ENCODE measurements around the gene CCDC158.

Gene CCDC158

DNA sequence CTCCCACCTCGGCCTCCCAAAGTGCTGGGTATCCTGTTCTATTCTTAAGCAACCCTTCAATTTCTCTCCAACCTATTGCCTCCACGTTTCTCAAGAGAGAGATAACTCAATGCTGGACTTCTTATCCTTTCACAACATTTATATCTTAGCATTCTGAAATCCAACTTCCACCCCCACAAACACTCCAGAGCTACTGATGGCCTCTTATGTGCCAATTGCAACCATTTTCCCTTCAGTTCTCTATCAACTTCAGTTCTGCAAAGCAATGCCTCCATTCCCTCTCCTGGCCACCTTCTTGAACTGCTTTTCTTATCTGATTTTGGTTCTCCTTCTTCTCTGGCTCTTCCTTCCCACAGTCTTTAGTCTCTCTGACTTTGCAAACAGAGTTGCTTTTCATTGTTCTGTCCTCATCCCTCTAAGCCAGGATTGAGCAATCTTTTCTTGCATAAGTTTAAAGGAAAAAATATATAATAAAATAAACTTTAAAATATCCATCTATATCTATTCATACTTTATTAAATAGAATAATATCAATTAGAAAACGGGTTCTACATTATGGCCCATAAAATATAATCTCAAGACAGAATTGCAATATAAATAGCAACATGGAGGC lies 118.0 kb downstream of the CCDC158 start:
- H3K14ac ChIP-seq (ENCODE audit: low read length) = no peak overlapping the region
- peaks cover 2% of the 10 kb centered on the region in 2 donors for H3K4me1 ChIP-seq (ENCODE audit: control insufficient read depth in 2 of 2, insufficient read depth in 1 of 2, low read depth in 1 of 2, low read length in 2 of 2)
- H2AK5ac ChIP-seq (ENCODE audit: low read depth, low read length) = no peak overlapping the region
- no CpG with 5 or more reads among the region's 3 CpGs for WGBS, 2 donors (ENCODE audit: extremely low coverage in 2 of 2, insufficient read length in 2 of 2, insufficient replicate concordance in 1 of 2)
- no peak overlapping the region for H2BK120ac ChIP-seq (ENCODE audit: low read depth, low read length)
- no peak overlapping the region for H4K8ac ChIP-seq (ENCODE audit: low read depth, low read length)
- no peak overlapping the region for H2BK15ac ChIP-seq (ENCODE audit: low read length)
- H3K27me3 ChIP-seq (ENCODE audit: control insufficient read depth in 3 of 3, insufficient read depth in 3 of 3, low read depth in 1 of 3, low read length in 3 of 3) = peaks cover 0 to 44% (median 6%) of the 10 kb centered on the region in 3 experiments
- DNase-seq (ENCODE audit: low spot score) = no peak
- no peak overlapping the region for H2BK5ac ChIP-seq (ENCODE audit: low read length)
- no peaks in the 10 kb centered on the region for H3K36me3 ChIP-seq (replicated peaks in 1 of 2; ENCODE audit: control insufficient read depth in 2 of 2, insufficient read depth in 2 of 2, low read length in 2 of 2)
- no peak overlapping the region for H3K27ac ChIP-seq (replicated peaks; ENCODE audit: low read length)
- no peak overlapping the region for H3K4ac ChIP-seq (ENCODE audit: low read length)
- H3K4me2 ChIP-seq (ENCODE audit: insufficient read depth, low read length, poor library complexity, severe bottlenecking) = no peak overlapping the region
- H4K91ac ChIP-seq (ENCODE audit: low read depth, low read length, poor library complexity) = no peak overlapping the region
- no peak overlapping the region for H3K4me3 ChIP-seq (ENCODE audit: low read length in 2 of 2)
- peaks cover 0 to 4% of the 10 kb centered on the region in 2 donors for H3K9me3 ChIP-seq (replicated peaks in 1 of 2; ENCODE audit: control insufficient read depth in 2 of 2, insufficient read depth in 1 of 2, low read depth in 1 of 2, low read length in 2 of 2)
- H2AFZ ChIP-seq (ENCODE audit: low read length) = no peak overlapping the region
- H3K18ac ChIP-seq (ENCODE audit: low read length) = no peak overlapping the region
- H3K79me1 ChIP-seq (ENCODE audit: low read depth, low read length) = no peaks in the 10 kb centered on the region
- no peak overlapping the region for H3K9ac ChIP-seq (ENCODE audit: low read depth, low read length, poor library complexity)
- H3K23ac ChIP-seq (ENCODE audit: low read depth, low read length, poor library complexity) = no peak overlapping the region
- no peak overlapping the region for H2BK12ac ChIP-seq (ENCODE audit: low read length)

DNA sequence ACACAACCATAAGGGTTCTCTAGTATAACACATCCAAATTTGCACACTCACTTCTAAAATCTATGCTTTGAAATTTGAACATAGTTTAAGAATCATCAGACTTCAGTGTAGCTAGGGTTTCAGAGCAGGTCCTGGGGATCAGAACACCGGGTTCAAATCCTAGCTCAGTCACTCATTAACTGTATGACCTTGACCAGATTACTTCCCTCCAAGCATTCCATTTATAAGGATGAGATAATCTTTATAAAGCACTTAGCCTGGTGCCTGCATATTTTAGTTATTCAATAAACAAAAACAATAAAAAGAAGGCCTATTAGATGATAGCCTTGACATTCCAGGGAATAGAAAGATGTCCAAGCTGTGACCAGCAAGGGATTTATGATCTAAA lies 119.2 kb downstream of the CCDC158 start:
- Histone ChIP-seq H3K79me1 (ENCODE audit: low read depth, low read length) (no peaks in the 10 kb centered on the region), H3K4ac (ENCODE audit: low read length) (no peak overlapping the region), H3K4me1 (ENCODE audit: control insufficient read depth in 2 of 2, insufficient read depth in 1 of 2, low read depth in 1 of 2, low read length in 2 of 2) (peaks cover 2% of the 10 kb centered on the region in 2 donors), H3K27ac (replicated peaks; ENCODE audit: low read length) (no peak overlapping the region), H3K9ac (ENCODE audit: low read depth, low read length, poor library complexity) (no peak overlapping the region), H2AK5ac (ENCODE audit: low read depth, low read length) (no peak overlapping the region), H2BK15ac (ENCODE audit: low read length) (no peak overlapping the region), H2BK12ac (ENCODE audit: low read length) (no peak overlapping the region), H4K8ac (ENCODE audit: low read depth, low read length) (no peak overlapping the region), H3K4me2 (ENCODE audit: insufficient read depth, low read length, poor library complexity, severe bottlenecking) (no peak overlapping the region), H3K18ac (ENCODE audit: low read length) (no peak overlapping the region), H3K27me3 (ENCODE audit: control insufficient read depth in 3 of 3, insufficient read depth in 3 of 3, low read depth in 1 of 3, low read length in 3 of 3) (peaks cover 0 to 32% (median 6%) of the 10 kb centered on the region in 3 experiments), H3K14ac (ENCODE audit: low read length) (no peak overlapping the region), H3K23ac (ENCODE audit: low read depth, low read length, poor library complexity) (no peak overlapping the region), H2BK5ac (ENCODE audit: low read length) (no peak overlapping the region), H3K4me3 (ENCODE audit: low read length in 2 of 2) (no peak overlapping the region), H2AFZ (ENCODE audit: low read length) (no peak overlapping the region), H3K9me3 (replicated peaks in 1 of 2; ENCODE audit: control insufficient read depth in 2 of 2, insufficient read depth in 1 of 2, low read depth in 1 of 2, low read length in 2 of 2) (peaks cover 0 to 7% of the 10 kb centered on the region in 2 donors), H2BK120ac (ENCODE audit: low read depth, low read length) (no peak overlapping the region), H3K36me3 (replicated peaks in 1 of 2; ENCODE audit: control insufficient read depth in 2 of 2, insufficient read depth in 2 of 2, low read length in 2 of 2) (no peaks in the 10 kb centered on the region), H4K91ac (ENCODE audit: low read depth, low read length, poor library complexity) (no peak overlapping the region)
- WGBS, 2 donors (ENCODE audit: extremely low coverage in 2 of 2, insufficient read length in 2 of 2, insufficient replicate concordance in 1 of 2) = no CpG with 5 or more reads among the region's 1 CpG
- DNase-seq (ENCODE audit: low spot score) = no peak

DNA sequence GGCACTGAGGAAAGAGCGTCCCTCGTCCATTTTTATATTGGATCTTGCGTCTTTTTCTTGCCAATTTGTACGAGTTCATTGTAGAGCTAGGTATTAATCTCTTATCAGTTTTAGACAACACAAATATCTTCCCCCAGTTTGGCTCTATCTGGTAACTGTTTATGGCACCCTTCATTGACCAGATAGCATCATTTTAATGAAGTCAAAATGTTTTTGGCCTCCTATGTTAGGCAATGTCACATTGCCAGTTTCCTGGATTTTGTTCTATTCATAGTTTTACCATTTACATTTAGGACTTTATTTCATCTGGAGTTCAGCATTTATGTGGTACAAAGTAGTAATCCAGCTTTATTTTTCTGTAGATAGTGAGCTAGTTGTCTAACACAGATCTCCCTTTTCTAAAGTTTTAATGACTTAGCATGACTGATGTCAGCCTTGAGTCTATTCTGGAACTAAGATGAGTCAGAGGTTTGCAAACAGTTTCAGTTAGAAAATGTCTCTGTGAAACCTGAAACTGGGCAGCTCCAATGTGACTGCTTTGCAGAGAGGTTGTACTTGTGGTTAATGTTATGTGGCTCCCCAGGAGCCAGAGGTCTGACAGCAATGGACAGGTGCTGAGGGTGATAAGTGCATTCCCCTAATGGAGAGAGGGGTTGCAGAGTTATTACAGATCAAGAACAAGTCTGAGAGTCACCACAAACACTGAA lies 119.7 kb downstream of the CCDC158 start:
- Histone ChIP-seq H4K91ac (ENCODE audit: low read depth, low read length, poor library complexity) (no peak overlapping the region), H2BK15ac (ENCODE audit: low read length) (no peak overlapping the region), H3K4me1 (ENCODE audit: control insufficient read depth in 2 of 2, insufficient read depth in 1 of 2, low read depth in 1 of 2, low read length in 2 of 2) (peaks cover 2% of the 10 kb centered on the region in 2 donors), H4K8ac (ENCODE audit: low read depth, low read length) (no peak overlapping the region), H3K23ac (ENCODE audit: low read depth, low read length, poor library complexity) (no peak overlapping the region), H3K14ac (ENCODE audit: low read length) (no peak overlapping the region), H3K27me3 (ENCODE audit: control insufficient read depth in 3 of 3, insufficient read depth in 3 of 3, low read depth in 1 of 3, low read length in 3 of 3) (peaks cover 0 to 28% (median 6%) of the 10 kb centered on the region in 3 experiments), H2AFZ (ENCODE audit: low read length) (no peak overlapping the region), H2BK12ac (ENCODE audit: low read length) (no peak overlapping the region), H3K4me2 (ENCODE audit: insufficient read depth, low read length, poor library complexity, severe bottlenecking) (no peak overlapping the region), H2AK5ac (ENCODE audit: low read depth, low read length) (no peak overlapping the region), H3K4ac (ENCODE audit: low read length) (no peak overlapping the region), H3K9ac (ENCODE audit: low read depth, low read length, poor library complexity) (no peak overlapping the region), H3K79me1 (ENCODE audit: low read depth, low read length) (no peaks in the 10 kb centered on the region), H2BK120ac (ENCODE audit: low read depth, low read length) (no peak overlapping the region), H3K9me3 (replicated peaks in 1 of 2; ENCODE audit: control insufficient read depth in 2 of 2, insufficient read depth in 1 of 2, low read depth in 1 of 2, low read length in 2 of 2) (peaks cover 0 to 7% of the 10 kb centered on the region in 2 donors), H3K4me3 (ENCODE audit: low read length in 2 of 2) (no peak overlapping the region), H3K27ac (replicated peaks; ENCODE audit: low read length) (no peak overlapping the region), H3K18ac (ENCODE audit: low read length) (no peak overlapping the region), H2BK5ac (ENCODE audit: low read length) (no peak overlapping the region), H3K36me3 (replicated peaks in 1 of 2; ENCODE audit: control insufficient read depth in 2 of 2, insufficient read depth in 2 of 2, low read length in 2 of 2) (no peaks in the 10 kb centered on the region)
- DNase-seq (ENCODE audit: low spot score) = no peak
- WGBS, 2 donors (ENCODE audit: extremely low coverage in 2 of 2, insufficient read length in 2 of 2, insufficient replicate concordance in 1 of 2) = no CpG with 5 or more reads among the region's 4 CpGs

DNA sequence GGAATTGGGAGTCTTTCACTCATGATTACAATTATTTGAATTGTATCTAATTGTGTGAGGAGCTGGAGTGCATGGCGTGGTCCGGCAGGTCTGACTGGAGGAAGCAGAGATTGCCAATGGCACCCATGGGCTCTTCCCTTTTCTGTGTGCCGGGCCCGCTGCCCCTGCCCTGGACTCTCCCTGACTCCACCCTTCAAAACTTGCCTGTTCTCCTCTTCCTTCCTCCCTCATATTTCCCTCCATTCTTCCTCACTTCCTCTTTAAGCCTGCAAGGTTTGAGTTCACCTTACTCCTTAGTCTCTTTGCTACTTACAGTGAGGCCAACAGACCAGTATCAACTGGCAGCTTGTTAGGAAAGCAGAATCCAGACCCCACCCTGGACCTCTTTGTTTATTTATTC lies 120.9 kb downstream of the CCDC158 start:
- H3K9me3 ChIP-seq (replicated peaks in 1 of 2; ENCODE audit: control insufficient read depth in 2 of 2, insufficient read depth in 1 of 2, low read depth in 1 of 2, low read length in 2 of 2) = peaks cover 0 to 7% of the 10 kb centered on the region in 2 donors
- no peak overlapping the region for H4K91ac ChIP-seq (ENCODE audit: low read depth, low read length, poor library complexity)
- H3K14ac ChIP-seq (ENCODE audit: low read length) = no peak overlapping the region
- no peak overlapping the region for H2BK12ac ChIP-seq (ENCODE audit: low read length)
- H3K27me3 ChIP-seq (ENCODE audit: control insufficient read depth in 3 of 3, insufficient read depth in 3 of 3, low read depth in 1 of 3, low read length in 3 of 3) = peaks cover 0 to 16% (median 3%) of the 10 kb centered on the region in 3 experiments
- no peak overlapping the region for H2AK5ac ChIP-seq (ENCODE audit: low read depth, low read length)
- no peak overlapping the region for H2BK15ac ChIP-seq (ENCODE audit: low read length)
- H2BK5ac ChIP-seq (ENCODE audit: low read length) = no peak overlapping the region
- no peak overlapping the region for H3K4me2 ChIP-seq (ENCODE audit: insufficient read depth, low read length, poor library complexity, severe bottlenecking)
- H3K4ac ChIP-seq (ENCODE audit: low read length) = no peak overlapping the region
- no peak overlapping the region for H3K9ac ChIP-seq (ENCODE audit: low read depth, low read length, poor library complexity)
- no peak for DNase-seq (ENCODE audit: low spot score)
- H3K4me1 ChIP-seq (ENCODE audit: control insufficient read depth in 2 of 2, insufficient read depth in 1 of 2, low read depth in 1 of 2, low read length in 2 of 2) = no peaks in the 10 kb centered on the region
- H3K4me3 ChIP-seq (ENCODE audit: low read length in 2 of 2) = no peak overlapping the region
- WGBS, 2 donors (ENCODE audit: extremely low coverage in 2 of 2, insufficient read length in 2 of 2, insufficient replicate concordance in 1 of 2) = no CpG with 5 or more reads among the region's 4 CpGs
- H4K8ac ChIP-seq (ENCODE audit: low read depth, low read length) = no peak overlapping the region
- no peaks in the 10 kb centered on the region for H3K79me1 ChIP-seq (ENCODE audit: low read depth, low read length)
- no peak overlapping the region for H2AFZ ChIP-seq (ENCODE audit: low read length)
- H3K36me3 ChIP-seq (replicated peaks in 1 of 2; ENCODE audit: control insufficient read depth in 2 of 2, insufficient read depth in 2 of 2, low read length in 2 of 2) = no peaks in the 10 kb centered on the region
- H3K27ac ChIP-seq (replicated peaks; ENCODE audit: low read length) = no peak overlapping the region
- H2BK120ac ChIP-seq (ENCODE audit: low read depth, low read length) = no peak overlapping the region
- no peak overlapping the region for H3K23ac ChIP-seq (ENCODE audit: low read depth, low read length, poor library complexity)
- no peak overlapping the region for H3K18ac ChIP-seq (ENCODE audit: low read length)
